HUES6 (cell line): Measurements from ENCODE around the gene FSCN2.

Experiments used
- H3K27ac ChIP-seq: 2 replicates; pipeline ENCODE4 v1.7.0; 2013; ENCODE audit warnings: low read depth, mild to moderate bottlenecking, low read length, inconsistent platforms
- H3K27me3 ChIP-seq: 2 replicates; pipeline ENCODE4 v1.6.1; 2013; ENCODE audit warnings: low read length; ENCODE audit not compliant: control insufficient read depth, insufficient read depth
- H3K36me3 ChIP-seq: 2 replicates; pipeline ENCODE4 v1.6.1; 2013; ENCODE audit warnings: low read length; ENCODE audit not compliant: control insufficient read depth, insufficient read depth
- H3K4me1 ChIP-seq: 2 replicates; pipeline ENCODE4 v1.6.1; 2013; ENCODE audit warnings: low read length; ENCODE audit not compliant: control insufficient read depth, insufficient read depth
- H3K4me3 ChIP-seq: 2 replicates; pipeline ENCODE4 v1.5.1; 2013; ENCODE audit warnings: low read depth, low read length
- H3K9ac ChIP-seq: one replicate; pipeline ENCODE4 v1.6.1; 2013; ENCODE audit warnings: mild to moderate bottlenecking, low read length
- H3K9me3 ChIP-seq: 2 replicates; pipeline ENCODE4 v1.6.1; 2013; ENCODE audit warnings: low read depth, low read length; ENCODE audit not compliant: control insufficient read depth, insufficient read depth

Gene FSCN2

DNA sequence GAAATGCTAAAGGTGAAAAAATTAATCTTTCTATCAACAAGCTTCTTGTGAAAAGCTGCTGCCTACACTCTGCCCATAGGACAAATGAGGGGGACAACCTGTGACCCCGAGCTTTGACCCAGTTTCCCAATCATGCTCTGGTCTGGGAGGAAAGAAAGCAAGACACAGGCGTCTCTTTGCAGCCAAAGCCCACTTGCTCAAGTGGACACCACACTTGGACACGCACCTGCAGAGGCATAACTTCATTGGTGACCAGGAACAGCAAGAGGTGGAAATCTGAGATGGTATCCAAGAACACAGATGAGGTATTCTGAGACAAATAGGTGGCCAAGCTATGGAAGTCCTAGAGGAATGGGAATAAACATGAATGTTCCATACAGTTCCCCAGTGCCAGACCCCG is 39.0 kb downstream of the FSCN2 start:
- Histone ChIP-seq H3K36me3 (peaks cover 95% of the 10 kb centered on the region), H3K4me3 (no peak overlapping the region), H3K4me1 (no peaks in the 10 kb centered on the region), H3K9ac (no peak overlapping the region), H3K27ac (no peak overlapping the region), H3K9me3 (no peaks in the 10 kb centered on the region), H3K27me3 (no peaks in the 10 kb centered on the region)

DNA sequence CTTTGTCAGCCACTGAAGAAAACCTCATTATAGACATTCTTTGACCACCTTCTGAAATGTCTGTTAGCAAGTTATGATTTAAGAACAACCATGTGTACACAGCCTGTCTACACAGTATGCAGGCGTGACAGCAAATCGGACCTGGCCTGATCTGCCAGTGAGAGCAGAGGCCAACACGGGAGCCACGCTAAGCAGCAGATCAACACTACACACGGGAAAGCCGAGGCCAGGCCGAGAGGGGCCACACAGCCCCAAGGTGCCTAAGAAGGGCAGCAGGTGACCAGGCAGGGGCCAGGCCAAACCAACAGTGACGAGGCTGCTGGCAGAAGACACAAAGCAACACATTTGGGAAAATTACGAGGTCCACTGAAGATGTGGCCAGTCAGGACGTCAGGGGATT is 40.2 kb downstream of the FSCN2 start:
- Histone ChIP-seq H3K36me3 (peaks cover 95% of the 10 kb centered on the region), H3K27me3 (no peaks in the 10 kb centered on the region), H3K4me1 (no peaks in the 10 kb centered on the region), H3K27ac (no peak overlapping the region), H3K9ac (no peak overlapping the region), H3K4me3 (no peak overlapping the region), H3K9me3 (no peaks in the 10 kb centered on the region)

DNA sequence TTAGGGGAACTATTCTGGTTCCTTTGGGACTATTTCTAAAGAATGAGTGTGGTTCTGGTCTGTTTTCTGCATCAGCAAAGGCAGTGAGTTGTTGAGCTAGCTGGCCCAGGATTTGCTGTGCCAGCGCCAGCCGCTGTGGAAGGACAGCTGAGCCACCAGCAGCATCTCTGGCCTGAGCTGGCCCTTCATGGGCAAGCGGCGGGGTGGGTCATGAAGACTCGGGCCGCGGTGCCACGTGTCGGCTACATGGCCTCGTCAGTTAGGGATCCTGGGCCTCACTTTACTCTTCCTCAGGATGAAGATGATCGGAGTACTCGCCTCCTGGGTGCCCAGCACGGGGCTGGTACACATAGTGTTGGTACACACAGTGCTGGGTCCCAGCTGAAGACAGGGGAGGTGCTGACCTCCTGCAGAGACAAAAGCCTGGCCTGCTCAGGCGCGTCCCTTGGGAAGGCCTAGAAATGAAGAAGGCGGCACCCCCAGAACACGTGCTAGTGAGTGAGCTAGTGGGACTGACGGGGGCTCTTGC is 41.9 kb downstream of the FSCN2 start:
- Histone ChIP-seq H3K27me3 (no peaks in the 10 kb centered on the region), H3K36me3 (peaks cover 93% of the 10 kb centered on the region), H3K9ac (no peak overlapping the region), H3K4me3 (no peak overlapping the region), H3K27ac (no peak overlapping the region), H3K4me1 (no peaks in the 10 kb centered on the region), H3K9me3 (no peaks in the 10 kb centered on the region)

DNA sequence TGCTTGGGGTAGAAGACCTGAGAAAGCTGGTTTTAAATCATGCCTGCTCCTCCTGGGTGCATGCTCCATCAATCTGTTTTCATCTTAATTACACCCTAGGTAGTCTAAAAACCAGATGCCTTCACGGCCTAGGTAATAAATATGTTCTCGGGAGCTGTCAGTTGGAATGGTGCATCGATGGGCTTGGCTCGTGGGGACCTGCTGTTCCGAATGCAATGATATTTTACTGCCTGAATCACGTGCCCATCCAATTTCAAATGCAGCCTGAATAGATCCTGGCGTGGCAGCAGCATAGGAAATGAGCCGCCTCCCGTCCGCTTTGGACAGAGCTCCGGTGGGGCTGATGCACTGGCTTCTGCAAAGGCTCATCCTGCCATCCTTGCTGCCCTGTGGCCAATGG is 42.8 kb downstream of the FSCN2 start:
- H3K9me3 ChIP-seq, result no peaks in the 10 kb centered on the region
- H3K36me3 ChIP-seq, result peaks cover 91% of the 10 kb centered on the region
- H3K4me1 ChIP-seq, result no peaks in the 10 kb centered on the region

DNA sequence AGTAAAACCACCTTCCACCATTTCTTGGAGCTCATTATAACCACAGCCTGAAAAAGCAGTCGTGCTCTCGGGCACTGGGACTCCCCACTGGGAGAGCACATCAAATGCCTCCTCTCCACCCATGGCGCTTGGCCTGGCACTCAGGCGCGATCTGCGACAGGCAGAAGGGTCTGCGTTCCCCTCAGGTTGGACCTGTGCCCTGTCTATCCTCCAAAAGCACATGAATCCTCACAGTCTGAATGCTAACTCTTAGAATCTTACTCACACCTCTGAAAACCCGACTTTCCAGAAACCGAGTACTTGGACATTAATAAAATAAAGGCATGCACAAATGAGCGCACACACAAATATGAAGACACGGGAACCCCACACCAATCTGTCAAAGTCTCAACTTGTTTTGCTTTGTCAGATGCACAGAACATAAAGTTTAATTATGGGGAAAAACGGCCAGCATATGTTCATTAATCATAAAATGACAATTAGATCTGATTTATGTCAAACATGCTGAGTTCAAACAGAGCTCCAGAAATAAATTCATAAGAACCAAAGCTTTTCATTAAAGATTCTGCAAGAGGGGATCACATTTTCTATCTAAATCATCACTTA is 44.5 kb downstream of the FSCN2 start:
- Histone ChIP-seq H3K36me3 (peaks cover 91% of the 10 kb centered on the region), H3K9me3 (no peaks in the 10 kb centered on the region), H3K27me3 (no peaks in the 10 kb centered on the region), H3K4me3 (no peak overlapping the region), H3K4me1 (no peaks in the 10 kb centered on the region), H3K27ac (no peak overlapping the region), H3K9ac (no peak overlapping the region)

More for the DNA sequence above, 42.8 kb downstream of the FSCN2 start:
- no peaks in the 10 kb centered on the region for H3K27me3 ChIP-seq
- no peak overlapping the region for H3K4me3 ChIP-seq
- no peak overlapping the region for H3K9ac ChIP-seq
- no peak overlapping the region for H3K27ac ChIP-seq

DNA sequence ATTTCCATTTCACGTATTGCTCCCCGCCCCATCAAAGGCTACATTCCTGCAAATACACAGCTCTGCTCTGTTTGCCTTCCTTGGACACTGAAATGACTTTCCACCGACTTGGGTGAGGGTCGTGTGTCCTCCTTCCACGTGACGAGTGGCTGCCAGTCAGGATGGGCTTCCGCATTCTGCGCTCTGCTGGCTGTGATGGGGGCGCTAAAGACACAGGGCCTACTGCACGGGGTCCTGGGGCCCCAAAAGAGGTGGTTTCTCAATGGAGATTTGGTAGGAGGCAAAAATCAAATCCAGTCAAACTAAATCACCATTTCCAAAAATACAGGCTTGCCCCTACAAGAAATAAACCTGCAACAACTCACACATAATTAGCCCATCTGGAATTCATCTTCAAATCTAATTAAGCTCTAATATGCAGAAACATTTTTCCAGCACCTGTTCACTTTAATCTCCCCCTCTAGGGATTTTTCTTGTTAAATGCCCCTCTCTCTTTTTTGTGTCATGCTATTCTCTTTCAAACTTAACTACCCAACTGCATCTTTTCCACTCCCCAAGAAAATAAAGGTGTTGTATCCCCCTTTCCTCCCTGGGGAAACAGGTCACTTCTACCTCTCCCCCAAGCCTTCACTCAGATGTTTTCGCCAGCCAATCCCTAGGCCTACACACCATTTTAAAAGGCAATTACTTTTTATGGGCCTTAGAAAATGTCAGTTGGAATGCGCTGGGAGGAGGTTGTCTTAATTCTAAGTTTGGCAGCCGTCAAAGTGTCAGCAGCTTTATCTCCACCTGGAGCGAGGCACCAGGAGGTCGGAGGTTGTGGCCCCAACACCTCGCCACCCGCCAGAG is 45.8 kb downstream of the FSCN2 start:
- Histone ChIP-seq H3K9ac (no peak overlapping the region), H3K27ac (no peak overlapping the region), H3K4me3 (no peak overlapping the region), H3K9me3 (no peaks in the 10 kb centered on the region), H3K4me1 (no peaks in the 10 kb centered on the region), H3K36me3 (peaks cover 91% of the 10 kb centered on the region), H3K27me3 (no peaks in the 10 kb centered on the region)

DNA sequence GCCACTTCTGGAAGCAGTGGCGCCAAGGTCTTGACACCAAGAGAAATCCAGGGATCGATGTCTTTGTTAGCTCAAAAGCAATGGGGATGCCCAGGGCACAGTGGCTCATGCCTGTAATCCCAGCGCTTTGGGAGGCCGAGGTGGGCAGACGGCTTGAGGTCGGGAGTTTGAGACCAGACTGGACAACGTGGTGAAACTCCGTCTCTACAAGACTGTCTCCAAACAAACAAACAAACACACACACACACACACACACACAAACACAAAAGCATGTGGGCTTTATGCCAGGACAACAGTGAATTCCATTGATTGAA is 46.4 kb downstream of the FSCN2 start:
- no peak overlapping the region for H3K27ac ChIP-seq
- H3K36me3 ChIP-seq, result peaks cover 91% of the 10 kb centered on the region
- H3K4me1 ChIP-seq, result no peaks in the 10 kb centered on the region

DNA sequence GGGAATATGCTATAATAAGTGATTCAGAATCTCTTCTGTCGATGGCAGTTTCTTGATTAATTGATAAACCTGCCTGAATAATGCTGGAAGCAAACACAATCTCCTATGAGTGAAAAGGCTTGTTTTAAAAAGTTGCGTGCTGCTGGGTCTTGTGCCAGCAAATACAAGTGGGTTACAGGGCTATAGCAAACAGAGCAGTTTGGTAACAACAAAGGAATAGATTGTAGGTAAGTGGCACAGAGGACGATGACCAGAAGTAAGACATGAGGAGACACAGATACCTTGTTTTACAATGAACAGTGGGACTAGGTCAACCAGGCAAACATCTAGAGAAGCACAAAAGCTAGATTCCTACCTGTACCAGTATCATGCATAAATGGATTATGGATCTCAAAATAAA is 47.7 kb downstream of the FSCN2 start:
- Histone ChIP-seq H3K27me3 (no peaks in the 10 kb centered on the region), H3K9me3 (no peaks in the 10 kb centered on the region), H3K9ac (no peak overlapping the region), H3K36me3 (peaks cover 91% of the 10 kb centered on the region), H3K27ac (no peak overlapping the region), H3K4me3 (no peak overlapping the region), H3K4me1 (no peaks in the 10 kb centered on the region)

More for the DNA sequence above, 46.4 kb downstream of the FSCN2 start:
- Histone ChIP-seq H3K9ac (no peak overlapping the region), H3K4me3 (no peak overlapping the region), H3K9me3 (no peaks in the 10 kb centered on the region), H3K27me3 (no peaks in the 10 kb centered on the region)

DNA sequence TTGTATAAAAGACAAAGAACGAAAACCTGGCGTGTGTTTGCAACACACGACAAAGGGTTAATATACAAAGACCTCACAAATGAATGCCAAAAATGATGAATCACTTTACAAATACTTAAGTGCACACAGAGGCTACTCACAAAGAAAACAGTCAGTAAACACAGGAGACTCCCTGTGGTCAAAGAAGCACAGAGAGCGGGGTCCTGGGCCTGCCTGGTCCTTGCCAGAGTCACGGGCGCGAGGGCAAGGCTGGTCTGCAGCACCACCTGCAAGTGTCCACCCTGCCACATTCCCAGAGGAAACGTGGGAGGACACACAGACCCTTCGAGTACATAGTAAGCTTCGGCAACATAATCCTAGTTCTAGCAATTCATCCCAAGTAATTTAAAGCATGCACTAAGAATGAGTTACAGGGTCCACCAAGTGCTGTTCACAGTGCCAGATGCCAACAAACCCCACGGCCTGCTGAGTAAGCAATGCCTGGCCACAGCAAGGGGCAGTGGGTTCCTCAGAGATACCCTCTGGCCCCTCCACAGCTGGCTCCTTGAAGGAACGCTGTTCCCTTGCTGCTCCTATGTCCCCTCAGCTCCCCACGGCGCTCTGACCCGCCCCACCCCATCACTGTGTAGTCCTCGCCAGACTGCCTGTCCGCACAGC is 48.6 kb downstream of the FSCN2 start:
- Histone ChIP-seq H3K9ac (no peak overlapping the region), H3K4me3 (no peak overlapping the region), H3K9me3 (no peaks in the 10 kb centered on the region), H3K27me3 (no peaks in the 10 kb centered on the region), H3K4me1 (no peaks in the 10 kb centered on the region), H3K36me3 (peaks cover 88% of the 10 kb centered on the region), H3K27ac (no peak overlapping the region)

DNA sequence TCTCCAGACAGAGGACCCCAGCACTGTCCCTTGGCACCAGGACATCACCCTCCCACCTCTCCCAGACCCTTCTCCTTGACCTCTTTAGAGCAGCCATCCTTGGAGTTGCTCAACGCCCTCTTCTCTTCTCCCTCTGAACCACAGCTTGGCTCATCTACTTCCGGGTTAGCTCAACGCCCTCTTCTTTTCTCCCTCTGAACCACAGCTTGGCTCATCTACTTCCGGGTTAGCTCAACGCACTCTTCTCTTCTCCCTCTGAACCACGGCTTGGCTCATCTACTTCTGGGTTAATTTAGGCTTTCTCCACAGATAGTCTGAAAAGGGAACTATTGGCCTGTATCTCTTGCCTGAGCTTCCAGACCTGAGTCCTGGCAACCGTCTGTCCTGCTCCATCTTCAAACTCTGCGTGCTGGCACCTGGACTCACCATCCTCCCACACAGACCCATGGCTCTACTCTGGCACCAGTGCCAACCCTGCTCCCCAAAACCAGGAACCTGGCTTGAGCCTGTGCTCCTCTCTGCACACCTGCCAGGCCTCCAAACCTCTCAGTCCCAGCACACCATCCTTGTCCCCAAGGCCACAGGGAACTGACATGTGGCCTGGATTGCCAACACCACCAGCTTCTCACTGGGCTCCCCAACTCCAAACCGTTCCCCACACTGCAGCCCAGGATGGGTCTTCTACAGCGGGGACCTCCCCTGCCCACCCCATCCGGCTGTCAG is 49.3 kb downstream of the FSCN2 start:
- H3K36me3 ChIP-seq, result peaks cover 91% of the 10 kb centered on the region
- no peaks in the 10 kb centered on the region for H3K9me3 ChIP-seq
- H3K9ac ChIP-seq, result no peak overlapping the region
- H3K4me3 ChIP-seq, result no peak overlapping the region
- H3K27me3 ChIP-seq, result no peaks in the 10 kb centered on the region
- H3K27ac ChIP-seq, result no peak overlapping the region
- H3K4me1 ChIP-seq, result no peaks in the 10 kb centered on the region
